ENCODE results near the gene SCN5A.

Gene SCN5A

GRCh38 chr3:38620236-38620635 lies 29.3 kb downstream of the SCN5A start:
- DNase-seq: no peak

- no peak for DNase-seq
These were observed 31.1 kb downstream of the SCN5A start for GRCh38 chr3:38618343-38618742.

- no peak for DNase-seq
These were observed 31.9 kb downstream of the SCN5A start for GRCh38 chr3:38617586-38617985.

- no peak for DNase-seq
These were observed 32.4 kb downstream of the SCN5A start for GRCh38 chr3:38617137-38617536.

- DNase-seq: no peak
These were observed 32.8 kb downstream of the SCN5A start for GRCh38 chr3:38616658-38617057.

- no peak for DNase-seq
These were observed 33.4 kb downstream of the SCN5A start for GRCh38 chr3:38616111-38616510.

GRCh38 chr3:38614651-38615352 lies 34.7 kb downstream of the SCN5A start:
- DNase-seq: no peak

- DNase-seq: no peak
These were observed 35.4 kb downstream of the SCN5A start for GRCh38 chr3:38614091-38614490.

- DNase-seq: no peak
These were observed 36.1 kb downstream of the SCN5A start for GRCh38 chr3:38613426-38613825.

GRCh38 chr3:38611866-38612265 lies 37.6 kb downstream of the SCN5A start:
- no peak for DNase-seq

GRCh38 chr3:38610934-38611333 lies 38.6 kb downstream of the SCN5A start:
- no peak for DNase-seq

- DNase-seq: no peak
These were observed 39.1 kb downstream of the SCN5A start for GRCh38 chr3:38610436-38610835.

GRCh38 chr3:38609386-38610111 lies 39.9 kb downstream of the SCN5A start:
- no peak for DNase-seq

- DNase-seq: no peak
These were observed 40.5 kb downstream of the SCN5A start for GRCh38 chr3:38608961-38609360.

GRCh38 chr3:38608086-38608775 lies 41.3 kb downstream of the SCN5A start:
- DNase-seq: no peak

- no peak for DNase-seq
These were observed 42.9 kb downstream of the SCN5A start for GRCh38 chr3:38606561-38606960.

- DNase-seq: no peak
These were observed 43.5 kb downstream of the SCN5A start for GRCh38 chr3:38605981-38606380.

- DNase-seq: no peak
These were observed 45.2 kb downstream of the SCN5A start for GRCh38 chr3:38604246-38604645.

GRCh38 chr3:38603731-38604131 lies 45.8 kb downstream of the SCN5A start:
- no peak for DNase-seq

- DNase-seq: no peak
These were observed 46.8 kb downstream of the SCN5A start for GRCh38 chr3:38602576-38603250.

- no peak for DNase-seq
These were observed 47.4 kb downstream of the SCN5A start for GRCh38 chr3:38601956-38602550.

- no peak for DNase-seq
These were observed 48.9 kb downstream of the SCN5A start for GRCh38 chr3:38600551-38600950.

- DNase-seq: no peak
These were observed 49.6 kb downstream of the SCN5A start for GRCh38 chr3:38599886-38600285.
